Ovary (tissue), 9 donors: ENCODE data around the gene DIAPH3. TPM values are rescaled to one million over a fixed set of nuclear protein-coding genes. Genes with fewer than 3 reads are reported as not detected.

Experiments
- DNase-seq, 5 donors: peaks; one replicate each; pipeline ENCODE4 v3.0.0-alpha.2; 2019 to 2020
- H3K27ac ChIP-seq, 2 donors: fragments of 200-600 bp; one replicate each; pipeline versions ENCODE4 v1.5.1 to v1.8.0; 2019 to 2022
- H3K27me3 ChIP-seq: fragments of 200-600 bp; one replicate; pipeline ENCODE4 v1.8.0; 2022
- H3K36me3 ChIP-seq: fragments of 200-600 bp; sonication (generic); one replicate; pipeline ENCODE4 v1.5.1; 2019
- H3K4me1 ChIP-seq: one replicate; pipeline ENCODE4 v1.8.1; 2013; ENCODE audit warnings: mild to moderate bottlenecking, moderate library complexity; ENCODE audit not compliant: insufficient read depth
- H3K4me3 ChIP-seq: fragments of 200-600 bp; sonication (generic); one replicate; pipeline ENCODE4 v1.5.1; 2017
- H3K9me3 ChIP-seq, 2 donors: fragments of 200-600 bp in 1 of 2; sonication (generic) in 1 of 2; one replicate each; pipeline versions ENCODE4 v1.5.1 to v1.8.1; 2013 to 2019; ENCODE audit warnings: mild to moderate bottlenecking in 1 of 2, moderate library complexity in 1 of 2
- EP300 ChIP-seq: sonication (generic); formaldehyde crosslinking; IDR thresholded peaks from one replicate; pipeline ENCODE4 v1.6.1; 2017; ENCODE audit warnings: antibody characterized with exemption
- POLR2A ChIP-seq: fragments of 450-650 bp; IDR thresholded peaks from one replicate; pipeline ENCODE4 v1.6.1; 2017; ENCODE audit warnings: antibody characterized with exemption, mild to moderate bottlenecking, moderate library complexity
- WGBS, 3 donors: extraction: QIAGEN DNeasy Blood & Tissue Kit in 1 of 3; methylation state at CpG; one replicate each; pipeline versions ENCODE4 v1.1.5 to v1.1.7; 2013 to 2017; 5-methylcytosine and 5-hydroxymethylcytosine counted together
- intact Hi-C, 4 donors: fragments of 100-400 bp; cut with DNase I; formaldehyde crosslinking; loops; one replicate each; pipeline versions ENCODE4 v1.11.0 to v1.15.1; 2022 to 2023
- polyA plus RNA-seq, 2 donors: library from polyadenylated mRNA; stranded (reverse); fragments of 200-250 nt in 1 of 2; fragments of 350-450 nt in 1 of 2; fragmentation: Illumina TruSeq in 1 of 2; extraction: RNeasy Lipid Tissue Mini Kit (QIAGEN cat#74804) in 1 of 2; gene quantifications; one replicate each; pipeline ENCODE4 v1.2.3, GENCODE V29; 2013 to 2014
- total RNA-seq, 7 donors: library from RNA; depleted of rRNA in 2 of 7; stranded (reverse); fragments of >200 nt in 2 of 7; fragmentation: NEBNext Ultra II Directional in 3 of 7; extraction: Animal tissue kit (Norgen Biotek cat#: 25700) in 3 of 7; gene quantifications; one replicate each; pipeline versions ENCODE4 v1.1.0 to v1.2.4, GENCODE V29; 2016 to 2023
- TF ChIP-seq, protein P1 (sequence below), 3 donors: fragments of 450-650 bp in 2 of 3; fragments of 200-600 bp in 1 of 3; IDR thresholded peaks; one replicate each; pipeline versions ENCODE4 v1.5.1 to v1.8.0; 2016 to 2022; ENCODE audit warnings: antibody characterized with exemption in 3 of 3, mild to moderate bottlenecking in 1 of 3
- donor health status: DM: no; HTN: no; CAD: no; lungs with moderate emphysema.
- donor health status: DM: no; HTN: no; CAD: no.
- donor health status: Bipolar disorder and iron deficiency.
- donor health status: DM: yes; HTN: yes; CAD: no.
- donor health status: DM: no; HTN: no; CAD: no.
- donor health status: DM: yes; HTN: yes; CAD: no.

Gene DIAPH3
- total and polyA plus RNA-seq, 9 donors: 0.13 to 2.6 (median 0.40) TPM; not detected in 1

DNA sequence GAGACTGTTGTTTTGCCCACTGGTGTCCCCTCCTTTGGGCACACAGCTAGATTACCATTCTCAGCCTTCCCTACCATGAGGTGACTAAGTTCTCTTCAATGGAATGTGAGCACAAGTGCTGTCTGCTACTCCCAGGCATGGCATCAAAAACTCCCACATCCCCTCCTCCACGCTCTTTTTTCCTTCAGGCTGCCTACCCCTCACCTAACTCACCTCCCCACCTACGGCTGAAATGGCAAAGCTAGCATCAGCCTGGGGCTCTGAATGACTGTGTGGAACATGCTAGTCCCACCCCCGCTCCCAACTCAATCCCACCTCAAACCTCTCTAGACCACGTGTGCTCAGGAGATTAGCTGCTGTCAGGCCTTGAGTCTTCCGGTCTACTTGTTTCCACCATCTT is 512.2 kb downstream of the DIAPH3 start:
- Histone ChIP-seq H3K36me3 (no peaks in the 10 kb centered on the region), H3K27me3 (no peaks in the 10 kb centered on the region), H3K9me3 (no peaks in the 10 kb centered on the region), H3K4me1 (no peaks in the 10 kb centered on the region), H3K27ac (no peak overlapping the region), H3K4me3 (no peak overlapping the region)
- no peak for DNase-seq
- 83 to 87% (median 86%) methylated on average over 5 of the region's 5 CpGs for whole genome bisulfite sequencing, 3 donors
- TF ChIP-seq POLR2A (no peak), EP300 (no peak)
- TF ChIP-seq, protein P1, sequence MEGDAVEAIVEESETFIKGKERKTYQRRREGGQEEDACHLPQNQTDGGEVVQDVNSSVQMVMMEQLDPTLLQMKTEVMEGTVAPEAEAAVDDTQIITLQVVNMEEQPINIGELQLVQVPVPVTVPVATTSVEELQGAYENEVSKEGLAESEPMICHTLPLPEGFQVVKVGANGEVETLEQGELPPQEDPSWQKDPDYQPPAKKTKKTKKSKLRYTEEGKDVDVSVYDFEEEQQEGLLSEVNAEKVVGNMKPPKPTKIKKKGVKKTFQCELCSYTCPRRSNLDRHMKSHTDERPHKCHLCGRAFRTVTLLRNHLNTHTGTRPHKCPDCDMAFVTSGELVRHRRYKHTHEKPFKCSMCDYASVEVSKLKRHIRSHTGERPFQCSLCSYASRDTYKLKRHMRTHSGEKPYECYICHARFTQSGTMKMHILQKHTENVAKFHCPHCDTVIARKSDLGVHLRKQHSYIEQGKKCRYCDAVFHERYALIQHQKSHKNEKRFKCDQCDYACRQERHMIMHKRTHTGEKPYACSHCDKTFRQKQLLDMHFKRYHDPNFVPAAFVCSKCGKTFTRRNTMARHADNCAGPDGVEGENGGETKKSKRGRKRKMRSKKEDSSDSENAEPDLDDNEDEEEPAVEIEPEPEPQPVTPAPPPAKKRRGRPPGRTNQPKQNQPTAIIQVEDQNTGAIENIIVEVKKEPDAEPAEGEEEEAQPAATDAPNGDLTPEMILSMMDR (IDR thresholded peaks at IDR 0.05): no peak
- intact Hi-C loops: loop anchor here in 1 of 4 donors (5.0 kb wide), 1 partner anchor 1421 kb away; no protein-coding TSS in a partner anchor

DNA sequence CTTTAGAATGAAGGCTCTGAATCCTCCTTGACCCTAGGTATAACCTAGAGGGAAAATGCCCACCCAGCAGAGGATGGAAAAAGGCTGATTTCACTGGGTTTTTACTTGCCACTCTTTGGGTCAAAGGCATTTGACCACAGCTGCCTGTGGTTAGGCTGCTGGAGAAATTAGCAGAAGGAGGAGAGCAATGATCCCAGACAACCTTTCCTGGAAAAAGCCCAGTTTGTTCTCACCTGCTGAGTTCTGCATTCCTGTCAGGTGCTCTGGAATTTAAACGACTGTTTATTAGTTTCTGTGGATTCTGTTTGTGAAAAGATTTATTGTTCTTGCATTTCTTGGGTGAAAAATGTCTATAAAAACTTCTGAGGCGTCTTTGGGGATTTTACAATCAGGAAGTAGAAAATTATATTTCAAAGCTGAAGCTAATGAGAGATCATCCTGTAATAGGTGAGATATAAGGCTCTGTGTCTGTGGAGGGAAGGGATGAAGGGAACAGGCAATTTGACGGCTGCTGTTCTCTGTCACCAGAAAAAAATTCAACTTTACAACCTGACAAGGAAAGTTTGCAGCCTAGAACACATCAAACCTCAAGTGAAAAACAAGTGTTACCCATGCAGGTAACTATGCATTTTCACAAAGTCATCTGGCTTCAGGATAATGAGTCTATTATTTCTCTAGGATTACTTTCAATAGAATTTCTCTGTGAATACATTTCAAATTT is 519.7 kb downstream of the DIAPH3 start:
- Histone ChIP-seq H3K9me3 (no peaks in the 10 kb centered on the region), H3K27me3 (no peaks in the 10 kb centered on the region), H3K36me3 (no peaks in the 10 kb centered on the region), H3K4me1 (no peaks in the 10 kb centered on the region), H3K27ac (no peak overlapping the region), H3K4me3 (no peak overlapping the region)
- no peak for DNase-seq
- intact Hi-C loops: no loop called here
- WGBS, 3 donors: 29 to 32% (median 30%) methylated on average over 3 of the region's 3 CpGs
- TF ChIP-seq EP300 (no peak), POLR2A (no peak)
- TF ChIP-seq, protein P1 (IDR thresholded peaks at IDR 0.05): no peak

DNA sequence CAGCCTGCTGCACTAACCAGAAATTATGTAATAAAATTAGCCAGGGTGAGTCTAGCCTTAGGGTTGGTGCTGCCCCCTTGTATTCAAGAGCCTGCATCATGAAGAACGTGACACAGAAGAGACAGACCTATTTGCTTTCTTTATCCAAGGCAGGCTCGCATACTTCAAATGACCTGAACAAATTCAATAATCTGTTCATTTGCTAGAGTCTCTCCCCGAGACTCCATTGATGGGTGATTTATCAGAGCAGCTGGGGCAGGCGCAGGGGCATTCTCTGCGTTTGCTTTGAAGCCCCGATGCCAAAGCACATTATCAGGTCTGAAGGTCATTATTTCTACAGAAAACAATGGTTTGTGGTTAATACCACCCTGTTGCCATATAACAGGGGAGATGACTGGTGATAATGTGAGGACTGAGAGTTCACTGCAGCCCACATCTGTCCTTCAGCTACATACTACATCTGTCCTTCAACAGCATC is 520.3 kb downstream of the DIAPH3 start:
- Histone ChIP-seq H3K27ac (no peak overlapping the region), H3K4me1 (no peaks in the 10 kb centered on the region), H3K27me3 (no peaks in the 10 kb centered on the region), H3K36me3 (no peaks in the 10 kb centered on the region), H3K9me3 (no peaks in the 10 kb centered on the region), H3K4me3 (no peak overlapping the region)
- no peak for DNase-seq
- intact Hi-C loops: no loop called here
- TF ChIP-seq POLR2A: no peak
- TF ChIP-seq, protein P1 (IDR thresholded peaks at IDR 0.05): no peak
- no peak for TF ChIP-seq EP300
- WGBS, 3 donors: 75 to 85% (median 79%) methylated on average over 6 of the region's 6 CpGs

DNA sequence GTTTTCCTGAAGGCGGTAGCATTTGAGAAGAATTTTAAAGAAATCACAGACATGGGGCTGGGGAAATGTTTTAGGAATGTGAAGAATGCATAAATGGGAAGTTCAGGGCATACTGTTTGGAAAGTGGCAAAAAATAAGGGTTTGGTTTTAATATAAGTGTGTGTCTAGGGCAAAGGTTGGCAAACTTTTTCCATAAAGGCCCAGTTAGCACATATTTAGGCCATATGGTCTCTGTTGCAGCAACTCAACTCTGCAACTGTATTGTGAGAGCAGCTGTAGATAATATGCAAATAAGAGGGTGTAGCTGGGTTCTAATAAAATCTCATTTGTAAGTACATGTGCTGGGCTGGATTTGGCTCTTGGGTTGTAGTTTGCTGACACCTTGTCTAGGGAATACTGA is 521.9 kb downstream of the DIAPH3 start:
- no peak for DNase-seq
- intact Hi-C loops: no loop called here
- Histone ChIP-seq H3K27ac (no peak overlapping the region), H3K9me3 (no peaks in the 10 kb centered on the region), H3K27me3 (no peaks in the 10 kb centered on the region), H3K36me3 (no peaks in the 10 kb centered on the region), H3K4me1 (no peaks in the 10 kb centered on the region), H3K4me3 (no peak overlapping the region)
- TF ChIP-seq EP300 (no peak), POLR2A (no peak)
- TF ChIP-seq, protein P1 (IDR thresholded peaks at IDR 0.05): no peak
- 10 to 35% (median 25%) methylated on average over 1 of the region's 1 CpG for WGBS, 3 donors
